GM23248 (cell line): ENCODE data around the gene APBA1. TPM values are rescaled to one million over a fixed set of nuclear protein-coding genes. Genes with fewer than 3 reads are reported as not detected.

ENCODE experiments used
- DNase-seq: peaks from one replicate; pipeline ENCODE4 v3.0.0-alpha.2; 2015
- H2AFZ ChIP-seq: fragments of 200-600 bp; sonication (generic); 2 replicates; pipeline ENCODE4 v1.6.1; 2016; ENCODE audit warnings: antibody characterized with exemption
- H3F3A ChIP-seq: fragments of 200-600 bp; sonication (generic); 2 replicates; pipeline ENCODE4 v1.6.1; 2016; ENCODE audit warnings: mild to moderate bottlenecking, antibody characterized with exemption, mixed run types; ENCODE audit not compliant: insufficient read depth
- H3K27ac ChIP-seq: fragments of 200-600 bp; sonication (generic); 2 replicates; pipeline ENCODE4 v1.5.1; 2016; ENCODE audit warnings: mild to moderate bottlenecking
- H3K27me3 ChIP-seq: fragments of 200-600 bp; sonication (generic); replicated peaks from 2 replicates; pipeline ENCODE4 v1.6.1; 2016; ENCODE audit warnings: mild to moderate bottlenecking; ENCODE audit not compliant: insufficient read depth
- H3K36me3 ChIP-seq: fragments of 200-600 bp; sonication (generic); 2 replicates; pipeline ENCODE4 v1.6.1; 2016; ENCODE audit warnings: low read depth, mild to moderate bottlenecking
- H3K4me1 ChIP-seq: fragments of 200-600 bp; sonication (generic); 2 replicates; pipeline ENCODE4 v1.6.1; 2016; ENCODE audit warnings: mild to moderate bottlenecking; ENCODE audit not compliant: insufficient read depth
- H3K4me2 ChIP-seq: fragments of 200-600 bp; sonication (generic); one replicate; pipeline ENCODE4 v1.6.1; 2016; ENCODE audit warnings: mild to moderate bottlenecking; ENCODE audit not compliant: unreplicated experiment
- H3K4me3 ChIP-seq: fragments of 200-600 bp; sonication (generic); 2 replicates; pipeline ENCODE4 v1.5.1; 2016; ENCODE audit warnings: mild to moderate bottlenecking
- H3K79me2 ChIP-seq: fragments of 200-600 bp; sonication (generic); 2 replicates; pipeline ENCODE4 v1.6.1; 2016; ENCODE audit warnings: mild to moderate bottlenecking; ENCODE audit not compliant: insufficient read depth
- H3K9ac ChIP-seq: fragments of 200-600 bp; sonication (generic); 2 replicates; pipeline ENCODE4 v1.6.1; 2016; ENCODE audit warnings: mild to moderate bottlenecking
- H3K9me2 ChIP-seq: fragments of 200-600 bp; sonication (generic); 2 replicates; pipeline ENCODE4 v1.6.1; 2016; ENCODE audit warnings: mixed run types, mild to moderate bottlenecking, moderate library complexity; ENCODE audit not compliant: insufficient read depth
- H3K9me3 ChIP-seq: fragments of 200-600 bp; sonication (generic); one replicate; pipeline ENCODE4 v1.6.1; 2017; ENCODE audit warnings: low read depth
- H4K20me1 ChIP-seq: fragments of 200-600 bp; sonication (generic); 2 replicates; pipeline ENCODE4 v1.6.0; 2016; ENCODE audit not compliant: insufficient read depth
- EZH2 ChIP-seq: fragments of 200-600 bp; sonication (generic); IDR thresholded peaks from 2 replicates; pipeline ENCODE4 v1.6.1; 2018; ENCODE audit warnings: antibody characterized with exemption, mild to moderate bottlenecking; ENCODE audit not compliant: insufficient read depth, poor library complexity, severe bottlenecking
- EZH2phosphoT487 ChIP-seq: fragments of 200-600 bp; sonication (generic); IDR thresholded peaks from 2 replicates; pipeline ENCODE4 v1.6.1; 2018; ENCODE audit warnings: antibody characterized with exemption, moderate library complexity, mild to moderate bottlenecking, low read depth; ENCODE audit not compliant: insufficient read depth
- WGBS, 2 experiments: methylation state at CpG; one replicate each; pipeline ENCODE4 v1.1.6; 2015 to 2017; ENCODE audit warnings: low lambda C conversion rate in 2 of 2, low coverage in 1 of 2; ENCODE audit errors: missing lambda C conversion rate in 2 of 2; 5-methylcytosine and 5-hydroxymethylcytosine counted together
- in situ Hi-C: fragments of 300-500 bp; cut with MboI; formaldehyde crosslinking; loops from 2 replicates; pipeline ENCODE4 v1.15.0; 2020
- polyA plus RNA-seq: library from polyadenylated mRNA; unstranded; fragments of >200 nt; fragmentation: Nextera tagmentation; extraction: Ambion mirVana; gene quantifications from 2 replicates; pipeline ENCODE4 v1.2.1, GENCODE V29; 2016
- total RNA-seq: library from RNA; depleted of rRNA; stranded (reverse); fragments of >200 nt; shearing (Covaris generic); gene quantifications from 2 replicates; pipeline ENCODE4 v1.2.3, GENCODE V29; 2014

The APBA1 gene
- total and polyA plus RNA-seq, 2 experiments from 2014 or later: 0.93 to 11.3 TPM

DNA sequence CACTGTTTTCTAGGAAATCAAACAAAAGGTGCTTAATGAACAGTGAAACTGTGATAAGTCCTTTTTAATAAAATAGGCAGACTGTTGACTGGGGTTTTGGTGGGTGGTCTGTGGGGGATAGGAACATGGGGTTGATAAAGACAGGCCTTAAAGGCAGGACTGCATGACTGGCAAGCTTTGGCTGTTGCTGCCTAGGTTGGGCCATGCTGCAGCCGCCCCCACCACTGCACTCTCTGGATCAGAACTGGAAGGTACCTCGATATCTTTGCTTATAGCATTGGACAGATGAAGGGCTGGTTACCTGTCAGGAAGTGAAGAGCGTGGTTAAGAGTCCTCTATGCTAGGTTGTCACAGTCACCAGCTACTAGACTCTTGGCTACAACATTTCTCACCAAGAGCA lies 24.4 kb downstream of the APBA1 start:
- H3K27me3 ChIP-seq: no peaks in the 10 kb centered on the region
- no peak overlapping the region for H3K27ac ChIP-seq
- 0 out of 2 replicates have a peak, but pooled peaks cover 8% of the 10 kb centered on the region for H3K79me2 ChIP-seq
- TF ChIP-seq EZH2: no peak
- no peak for TF ChIP-seq EZH2phosphoT487
- no peak overlapping the region for H3K4me3 ChIP-seq
- no peak overlapping the region for H3K4me2 ChIP-seq
- in situ Hi-C loops: no loop called here
- H3F3A ChIP-seq: peaks cover 22% of the 10 kb centered on the region
- H3K9ac ChIP-seq: no peak overlapping the region
- no peak for DNase-seq
- no peaks in the 10 kb centered on the region for H3K36me3 ChIP-seq
- no peaks in the 10 kb centered on the region for H3K9me3 ChIP-seq
- 94 to 98% methylated on average over 3 of the region's 3 CpGs for WGBS, 2 experiments
- no peaks in the 10 kb centered on the region for H3K9me2 ChIP-seq
- no peaks in the 10 kb centered on the region for H4K20me1 ChIP-seq
- H2AFZ ChIP-seq: no peak overlapping the region
- H3K4me1 ChIP-seq: peaks cover 20% of the 10 kb centered on the region

DNA sequence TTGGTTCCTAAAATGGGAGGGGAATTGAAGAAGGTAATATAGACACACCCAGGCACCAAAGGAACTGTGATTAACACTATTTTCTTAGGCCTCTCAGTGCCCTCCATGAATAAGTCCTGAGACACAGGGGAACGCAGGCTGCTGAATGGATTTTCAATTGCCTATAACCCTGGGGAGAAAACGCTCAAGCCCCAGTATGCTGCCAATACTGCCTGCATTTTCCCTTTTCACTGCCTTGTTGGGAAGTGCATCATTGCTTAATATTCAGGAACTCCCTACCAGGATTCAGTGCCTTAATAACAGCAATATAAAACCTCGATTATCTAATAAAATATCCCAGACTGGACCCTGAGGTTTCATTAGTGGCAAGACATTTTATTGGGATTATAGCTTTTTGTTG lies 25.4 kb downstream of the APBA1 start:
- in situ Hi-C loops: no loop called here
- Histone ChIP-seq H3K4me3 (no peak overlapping the region), H3K27ac (no peak overlapping the region), H3K36me3 (no peaks in the 10 kb centered on the region), H2AFZ (no peak overlapping the region), H4K20me1 (no peaks in the 10 kb centered on the region), H3K9me2 (no peaks in the 10 kb centered on the region), H3K4me1 (peaks cover 20% of the 10 kb centered on the region), H3K27me3 (no peaks in the 10 kb centered on the region), H3K4me2 (no peak overlapping the region), H3K9me3 (peaks cover 3% of the 10 kb centered on the region), H3F3A (peaks cover 22% of the 10 kb centered on the region), H3K79me2 (0 out of 2 replicates have a peak, but pooled peaks cover 3% of the 10 kb centered on the region), H3K9ac (no peak overlapping the region)
- TF ChIP-seq EZH2phosphoT487 (no peak), EZH2 (no peak)
- no peak for DNase-seq
- 81 to 84% methylated on average over 3 of the region's 3 CpGs for WGBS, 2 experiments

DNA sequence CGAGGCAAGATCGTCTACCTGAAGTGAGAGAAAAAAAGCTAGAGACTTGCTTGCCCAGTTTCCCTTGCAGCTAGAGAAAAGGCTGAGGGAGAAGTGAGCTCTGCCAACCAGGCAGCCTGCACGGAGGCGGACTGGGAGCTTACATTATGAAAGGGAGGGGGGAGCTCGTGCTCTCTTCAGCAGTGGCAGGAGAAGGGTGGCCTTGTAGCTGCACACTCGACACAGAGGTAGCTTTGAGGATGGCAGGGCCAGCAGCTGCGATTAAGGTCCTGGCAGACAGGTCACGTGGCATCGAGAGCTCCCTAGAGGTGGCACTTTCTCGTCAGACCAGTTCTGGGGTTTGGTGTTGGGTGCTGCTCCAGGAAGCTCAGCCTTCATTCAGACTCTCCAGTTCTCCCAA lies 26.7 kb downstream of the APBA1 start:
- Histone ChIP-seq H3K4me3 (no peak overlapping the region), H3K9me2 (no peaks in the 10 kb centered on the region), H3K9ac (no peak overlapping the region), H4K20me1 (no peaks in the 10 kb centered on the region), H3K27ac (no peak overlapping the region), H3K4me2 (no peak overlapping the region), H2AFZ (no peak overlapping the region), H3F3A (peaks cover 16% of the 10 kb centered on the region), H3K27me3 (no peaks in the 10 kb centered on the region), H3K79me2 (no peaks in the 10 kb centered on the region), H3K9me3 (peaks cover 3% of the 10 kb centered on the region), H3K36me3 (no peaks in the 10 kb centered on the region), H3K4me1 (peaks cover 17% of the 10 kb centered on the region)
- WGBS, 2 experiments: 74 to 77% methylated on average over 10 of the region's 10 CpGs
- in situ Hi-C loops: no loop called here
- TF ChIP-seq EZH2phosphoT487: no peak
- no peak for TF ChIP-seq EZH2
- DNase-seq: no peak

DNA sequence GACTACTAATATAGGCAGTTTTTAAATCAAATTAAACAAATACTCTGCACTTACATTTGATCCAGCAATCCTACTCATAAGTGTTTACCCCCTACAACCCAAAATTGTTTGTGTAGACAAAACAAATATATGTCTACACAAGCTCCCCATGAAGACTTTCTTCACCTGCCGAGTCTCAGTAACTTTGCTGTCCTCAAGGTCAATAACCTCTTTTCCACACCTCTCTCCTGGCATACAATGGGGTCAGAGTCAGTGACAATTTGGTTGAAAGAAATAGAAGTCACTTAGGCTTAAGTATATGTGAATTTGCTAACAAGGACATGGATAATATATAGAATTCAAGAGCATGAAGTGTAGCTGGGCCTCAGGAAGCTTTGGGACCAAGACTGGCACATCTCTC lies 29.1 kb downstream of the APBA1 start:
- no peaks in the 10 kb centered on the region for H3K27me3 ChIP-seq
- no peak overlapping the region for H3K4me3 ChIP-seq
- H3K79me2 ChIP-seq: no peaks in the 10 kb centered on the region
- no peak for DNase-seq
- H3K36me3 ChIP-seq: no peaks in the 10 kb centered on the region
- H3K9me3 ChIP-seq: peaks cover 3% of the 10 kb centered on the region
- H4K20me1 ChIP-seq: no peaks in the 10 kb centered on the region
- no peaks in the 10 kb centered on the region for H3K9me2 ChIP-seq
- no peak overlapping the region for H3K27ac ChIP-seq
- H3K9ac ChIP-seq: no peak overlapping the region
- no peak overlapping the region for H2AFZ ChIP-seq
- H3K4me1 ChIP-seq: peaks cover 1% of the 10 kb centered on the region
- no peaks in the 10 kb centered on the region for H3F3A ChIP-seq
- H3K4me2 ChIP-seq: no peak overlapping the region
- in situ Hi-C loops: no loop called here
- 79 to 95% methylated on average over 1 of the region's 1 CpG for WGBS, 2 experiments
- TF ChIP-seq EZH2phosphoT487 (no peak), EZH2 (no peak)

DNA sequence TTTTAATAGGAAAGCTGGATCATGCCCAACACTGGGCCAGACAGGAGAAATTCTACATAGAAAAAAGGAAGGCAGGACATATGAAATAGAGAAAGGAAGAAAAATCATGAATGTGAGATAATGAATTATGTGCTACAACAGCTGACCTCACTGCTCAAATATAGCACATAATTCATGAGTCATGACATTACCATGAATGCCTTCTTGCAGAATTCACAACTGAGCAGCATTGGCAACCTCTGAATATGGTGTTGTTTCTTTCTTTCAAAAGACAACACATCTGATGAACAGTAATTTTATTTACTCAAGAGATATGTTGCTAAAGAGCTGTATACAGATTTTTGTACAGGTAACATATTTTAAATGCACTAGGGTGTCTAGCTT lies 34.4 kb downstream of the APBA1 start:
- no peaks in the 10 kb centered on the region for H3K79me2 ChIP-seq
- H3K4me3 ChIP-seq: no peak overlapping the region
- no peak overlapping the region for H2AFZ ChIP-seq
- H3K9me3 ChIP-seq: peaks cover 3% of the 10 kb centered on the region
- H3K4me2 ChIP-seq: peak overlapping the region; percentile 67
- no peaks in the 10 kb centered on the region for H3K36me3 ChIP-seq
- in situ Hi-C loops: no loop called here
- no peaks in the 10 kb centered on the region for H4K20me1 ChIP-seq
- DNase-seq: peak; percentile 85
- no peaks in the 10 kb centered on the region for H3K9me2 ChIP-seq
- H3K4me1 ChIP-seq: peaks cover 14% of the 10 kb centered on the region
- peaks cover 12% of the 10 kb centered on the region; the same call in 1 of the 2 replicates for H3F3A ChIP-seq
- no peak overlapping the region for H3K9ac ChIP-seq
- H3K27me3 ChIP-seq: no peaks in the 10 kb centered on the region
- peak overlapping the region; percentile 26 for H3K27ac ChIP-seq
- no peak for TF ChIP-seq EZH2phosphoT487
